ENCODE results near the gene DUSP15.
A peak's percentile ranks its signal among the peaks of the same experiment; 100 is the strongest.

DUSP15 gene

GRCh38 chr20:31862157-31862470, 8.2 kb downstream of the DUSP15 start:
- no peak for DNase-seq (ENCODE audit: low read depth)
- TF ChIP-seq, protein P1, sequence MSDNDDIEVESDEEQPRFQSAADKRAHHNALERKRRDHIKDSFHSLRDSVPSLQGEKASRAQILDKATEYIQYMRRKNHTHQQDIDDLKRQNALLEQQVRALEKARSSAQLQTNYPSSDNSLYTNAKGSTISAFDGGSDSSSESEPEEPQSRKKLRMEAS (IDR thresholded peaks at IDR 0.05; ENCODE audit: low read depth, low read length) = no peak
- no peak for TF ChIP-seq CTCF (IDR thresholded peaks at IDR 0.05; ENCODE audit: low read depth, low read length)
- no peak for TF ChIP-seq MYC (IDR thresholded peaks at IDR 0.05; ENCODE audit: low read depth, low read length)
- no peak for TF ChIP-seq POLR2A (IDR thresholded peaks at IDR 0.05; ENCODE audit: extremely low read depth, insufficient read length)
- H3K4me3 ChIP-seq (ENCODE audit: low read depth, low read length) = no peak overlapping the region

GRCh38 chr20:31861385-31862156, 8.8 kb downstream of the DUSP15 start:
- DNase-seq (ENCODE audit: low read depth) = peak; percentile 86
- H3K4me3 ChIP-seq (ENCODE audit: low read depth, low read length) = peak overlapping the region; percentile 42

GRCh38 chr20:31861135-31861384, 9.3 kb downstream of the DUSP15 start:
- no peak for TF ChIP-seq MYC (IDR thresholded peaks at IDR 0.05; ENCODE audit: low read depth, low read length)
- TF ChIP-seq POLR2A (IDR thresholded peaks at IDR 0.05; ENCODE audit: extremely low read depth, insufficient read length) = no peak
- TF ChIP-seq, protein P1 (IDR thresholded peaks at IDR 0.05; ENCODE audit: low read depth, low read length) = no peak
- TF ChIP-seq CTCF (IDR thresholded peaks at IDR 0.05; ENCODE audit: low read depth, low read length) = no peak

More at GRCh38 chr20:31861385-31862156, 8.8 kb downstream of the DUSP15 start:
- TF ChIP-seq, protein P1 (IDR thresholded peaks at IDR 0.05; ENCODE audit: low read depth, low read length) = no peak
- TF ChIP-seq CTCF (IDR thresholded peaks at IDR 0.05; ENCODE audit: low read depth, low read length) (no peak), POLR2A (IDR thresholded peaks at IDR 0.05; ENCODE audit: extremely low read depth, insufficient read length) (peak; percentile 14)

DNA sequence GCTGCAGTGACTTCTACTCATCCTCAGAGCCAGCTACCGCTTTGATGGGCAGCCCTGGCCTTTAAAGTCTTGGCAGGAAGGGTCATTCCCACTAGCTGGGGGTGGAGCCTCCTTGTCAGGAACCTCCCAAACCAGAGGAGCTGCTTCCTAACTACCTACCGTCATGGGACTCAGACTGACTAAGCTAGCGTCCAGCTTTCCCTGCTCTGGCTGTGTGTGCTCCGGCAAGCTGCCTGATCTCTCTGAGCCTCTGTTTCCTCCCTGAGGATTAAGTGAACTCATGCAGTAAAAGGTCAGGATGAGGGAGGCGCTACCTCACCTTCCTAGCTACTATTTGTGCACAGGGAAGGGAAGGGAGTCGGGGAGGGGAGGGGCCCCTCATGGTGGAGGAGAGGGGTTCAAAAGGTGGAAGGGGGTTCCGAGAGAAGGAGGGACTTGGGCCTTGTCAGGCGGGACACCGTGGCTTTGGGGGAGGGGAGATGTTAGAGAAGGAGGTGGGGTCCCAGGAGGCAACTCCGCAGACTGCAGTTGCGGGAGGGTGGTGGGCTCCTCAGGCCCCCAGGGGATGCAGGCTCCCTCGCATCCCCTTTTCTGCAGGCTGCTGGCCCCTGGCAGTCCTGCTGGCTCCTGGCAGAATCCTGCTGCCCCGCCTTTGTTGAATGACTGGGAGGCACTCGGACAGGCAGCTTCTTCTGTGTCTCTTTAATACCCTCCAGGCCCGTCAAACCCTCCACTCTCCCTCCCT, 9.8 kb downstream of the DUSP15 start:
- H3K4me3 ChIP-seq (ENCODE audit: low read depth, low read length) = no peak overlapping the region
- DNase-seq (ENCODE audit: low read depth) = peak; percentile 25
- TF ChIP-seq, protein P1 (IDR thresholded peaks at IDR 0.05; ENCODE audit: low read depth, low read length) = no peak
- TF ChIP-seq MYC (IDR thresholded peaks at IDR 0.05; ENCODE audit: low read depth, low read length) (no peak), POLR2A (IDR thresholded peaks at IDR 0.05; ENCODE audit: extremely low read depth, insufficient read length) (no peak), CTCF (IDR thresholded peaks at IDR 0.05; ENCODE audit: low read depth, low read length) (no peak)

More at GRCh38 chr20:31861135-31861384, 9.3 kb downstream of the DUSP15 start:
- peak overlapping the region; percentile 42 for H3K4me3 ChIP-seq (ENCODE audit: low read depth, low read length)
- DNase-seq (ENCODE audit: low read depth) = no peak

DNA sequence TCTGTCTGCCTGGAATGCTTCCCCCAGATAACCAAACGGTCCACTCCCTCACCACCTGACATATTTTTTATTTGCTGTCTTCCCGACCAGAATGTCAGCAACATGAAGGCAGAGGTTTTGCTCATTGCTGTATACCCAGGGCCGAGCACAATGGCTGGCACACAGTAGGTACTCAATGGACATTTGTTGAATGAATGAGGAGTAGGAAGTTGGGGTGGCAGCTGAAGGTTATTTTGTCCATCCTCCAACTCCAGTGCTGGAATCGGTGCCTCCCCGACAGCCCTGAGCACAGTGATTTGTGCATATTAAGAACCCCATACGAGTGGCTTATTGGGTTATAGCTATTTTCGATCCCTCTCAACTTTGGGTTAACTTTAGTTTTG, 10.3 kb downstream of the DUSP15 start:
- DNase-seq (ENCODE audit: low read depth) = no peak
- TF ChIP-seq, protein P1 (IDR thresholded peaks at IDR 0.05; ENCODE audit: low read depth, low read length) = no peak
- TF ChIP-seq POLR2A (IDR thresholded peaks at IDR 0.05; ENCODE audit: extremely low read depth, insufficient read length) = no peak
- TF ChIP-seq CTCF (IDR thresholded peaks at IDR 0.05; ENCODE audit: low read depth, low read length) = no peak
- TF ChIP-seq MYC (IDR thresholded peaks at IDR 0.05; ENCODE audit: low read depth, low read length) = no peak
- no peak overlapping the region for H3K4me3 ChIP-seq (ENCODE audit: low read depth, low read length)

Data from NB4 (cell line).